GM12878 (cell line): ENCODE measurements around the gene PDSS2. TPM values are rescaled to one million over a fixed set of nuclear protein-coding genes. Genes with fewer than 3 reads are reported as not detected.

Source experiments
- ATAC-seq: fragments of 200-7000 bp; cut with Tn5 transposase; 3 replicates; pipeline ENCODE4 v1.9.1; 2020; ENCODE audit warnings: mild to moderate bottlenecking, moderate library complexity
- BruUV-seq: library from RNA; stranded (reverse); fragments of 400-500 nt; replicated peaks from 2 replicates; lab custom pipeline; 2021; lab: Mats Ljungman, UMichigan
- CTCF ChIA-PET: fragments of 300-600 bp; sonication (Branson Sonifier 250); formaldehyde crosslinking; extraction: SDS; loops from one replicate; lab custom pipeline; 2021; ENCODE audit warnings: inconsistent platforms; lab: Yijun Ruan, JAX
- POLR2A ChIA-PET: fragments of 350-600 bp; formaldehyde crosslinking; extraction: SDS; loops from one replicate; lab custom pipeline; 2021; ENCODE audit warnings: inconsistent platforms; lab: Charles Lee
- RAD21 ChIA-PET: fragments of 300-600 bp; sonication (Branson Sonifier 250); formaldehyde crosslinking; loops from one replicate; lab custom pipeline; 2023; ENCODE audit warnings: antibody characterized with exemption; ENCODE audit not compliant: unreplicated experiment; lab: Charles Lee
- SMC1A ChIA-PET: fragments of 300-600 bp; sonication (Branson Sonifier 250); formaldehyde crosslinking; loops from one replicate; lab custom pipeline; 2023; ENCODE audit not compliant: unreplicated experiment, uncharacterized antibody; lab: Charles Lee
- DNase-seq: peaks from one replicate; pipeline ENCODE4 v3.0.0-alpha.2; 2011; ENCODE audit warnings: low read depth, low spot score
- FAIRE-seq: peaks from 3 replicates; lab custom pipeline; 2011; peaks lifted over from hg19 to GRCh38; lab: Jason Lieb, UNC
- H2AFZ ChIP-seq: 2 replicates; pipeline ENCODE4 v1.6.0; 2011; ENCODE audit warnings: low read depth, low read length, control low read depth; ENCODE audit not compliant: control insufficient read depth
- H3K27ac ChIP-seq: 2 replicates; pipeline ENCODE4 v1.5.1; 2011; ENCODE audit warnings: control low read depth; ENCODE audit not compliant: control insufficient read depth, insufficient read depth
- H3K27me3 ChIP-seq, 2 experiments: replicated peaks in 1 of 2; 2 replicates each; pipeline versions ENCODE4 v1.6.0 to v1.6.1; 2011; ENCODE audit warnings: low read length in 1 of 2; ENCODE audit not compliant: control insufficient read depth in 2 of 2, insufficient read depth in 2 of 2
- H3K36me3 ChIP-seq, 2 experiments: 2 replicates each; pipeline ENCODE4 v1.5.1; 2011; ENCODE audit warnings: low read length in 1 of 2; ENCODE audit not compliant: control insufficient read depth in 2 of 2, insufficient read depth in 2 of 2
- H3K4me1 ChIP-seq: 2 replicates; pipeline ENCODE4 v1.6.1; 2011; ENCODE audit warnings: mild to moderate bottlenecking, low read length, moderate library complexity, mixed read lengths; ENCODE audit not compliant: control insufficient read depth, insufficient read depth
- H3K4me2 ChIP-seq: 2 replicates; pipeline ENCODE4 v1.6.0; 2011; ENCODE audit warnings: control low read depth; ENCODE audit not compliant: control insufficient read depth, insufficient read depth
- H3K4me3 ChIP-seq: fragments of 200-600 bp; sonication (generic); 2 replicates; pipeline ENCODE4 v1.5.1; 2016
- H3K79me2 ChIP-seq: 2 replicates; pipeline ENCODE4 v1.6.0; 2011; ENCODE audit warnings: low read length; ENCODE audit not compliant: control insufficient read depth, insufficient read depth
- H3K9ac ChIP-seq: 2 replicates; pipeline ENCODE4 v1.8.0; 2011; ENCODE audit warnings: low read length, control low read depth, mixed read lengths; ENCODE audit not compliant: control insufficient read depth, insufficient read depth
- H3K9me3 ChIP-seq: replicated peaks from 3 replicates; pipeline ENCODE4 v1.5.1; 2011; ENCODE audit warnings: mild to moderate bottlenecking, low read length; ENCODE audit not compliant: control insufficient read depth, insufficient read depth
- H4K20me1 ChIP-seq: 2 replicates; pipeline ENCODE4 v1.6.0; 2011; ENCODE audit not compliant: control insufficient read depth, insufficient read depth
- CHD1 ChIP-seq: IDR thresholded peaks from 2 replicates; pipeline ENCODE4 v1.6.1; 2012; ENCODE audit warnings: low read depth, low read length, improper control_type of control experiment
- JUNB ChIP-seq: IDR thresholded peaks from 2 replicates; pipeline ENCODE4 v1.6.1; 2016; ENCODE audit warnings: antibody characterized with exemption, mild to moderate bottlenecking
- MTA2 ChIP-seq: fragments of 450-650 bp; IDR thresholded peaks from 2 replicates; pipeline ENCODE4 v1.6.1; 2016; ENCODE audit warnings: low read depth, mild to moderate bottlenecking, moderate library complexity
- MYC ChIP-seq: IDR thresholded peaks from 2 replicates; pipeline ENCODE4 v1.6.1; 2011; ENCODE audit warnings: mild to moderate bottlenecking, low read length, moderate library complexity, inconsistent platforms; ENCODE audit not compliant: insufficient read depth, insufficient replicate concordance, insufficient read length, severe bottlenecking
- PML ChIP-seq: IDR thresholded peaks from 2 replicates; pipeline ENCODE4 v1.6.1; 2012; ENCODE audit warnings: low read length, inconsistent platforms
- RB1 ChIP-seq: fragments of 450-650 bp; formaldehyde crosslinking; IDR thresholded peaks from 2 replicates; pipeline ENCODE4 v1.6.1; 2017; ENCODE audit warnings: mild to moderate bottlenecking, borderline replicate concordance
- REST ChIP-seq: IDR thresholded peaks from 2 replicates; pipeline ENCODE4 v1.6.1; 2012; ENCODE audit warnings: mild to moderate bottlenecking, low read depth, low read length
- SPI1 ChIP-seq: IDR thresholded peaks from 2 replicates; pipeline ENCODE4 v1.6.1; 2011; ENCODE audit warnings: low read depth, mild to moderate bottlenecking, low read length, moderate library complexity, borderline replicate concordance; ENCODE audit not compliant: insufficient read depth
- TBL1XR1 ChIP-seq: IDR thresholded peaks from 2 replicates; pipeline ENCODE4 v1.6.1; 2012; ENCODE audit warnings: low read depth, low read length, improper control_type of control experiment
- ZBED1 ChIP-seq: IDR thresholded peaks from 2 replicates; pipeline ENCODE4 v1.6.1; 2016; ENCODE audit warnings: borderline replicate concordance
- ZNF207 ChIP-seq: fragments of 450-650 bp; IDR thresholded peaks from 2 replicates; pipeline ENCODE4 v1.6.1; 2014; ENCODE audit warnings: antibody characterized with exemption, mild to moderate bottlenecking, borderline replicate concordance
- ZNF592 ChIP-seq: fragments of 450-650 bp; IDR thresholded peaks from 2 replicates; pipeline ENCODE4 v1.6.1; 2017; ENCODE audit warnings: mild to moderate bottlenecking, moderate library complexity
- WGBS: methylation state at CpG from one replicate; pipeline ENCODE4 v1.1.6; 2016; ENCODE audit warnings: low lambda C conversion rate; ENCODE audit not compliant: insufficient replicate concordance, insufficient coverage; ENCODE audit errors: missing lambda C conversion rate; 5-methylcytosine and 5-hydroxymethylcytosine counted together
- in situ Hi-C: fragments of 300-500 bp; cut with MboI; formaldehyde crosslinking; loops from 9 replicates; pipeline ENCODE4 v1.14.3; 2018; ENCODE audit warnings: mixed read lengths
- intact Hi-C: fragments of 100-400 bp; cut with micrococcal nuclease; formaldehyde crosslinking; loops from one replicate; pipeline ENCODE4 v1.14.2; 2022; ENCODE audit not compliant: unreplicated experiment
- polyA plus RNA-seq, 11 experiments: library from polyadenylated mRNA; depleted of rRNA in 4 of 11; unstranded in 6 of 11; stranded (reverse) in 5 of 11; fragments of >200 nt; fragmentation: Nextera tagmentation in 4 of 11; fragmentation: Illumina TruSeq in 1 of 11; extraction: Ambion mirVana in 4 of 11; extraction: Trizol in 1 of 11; gene quantifications; 1 replicate in 1 of 11; 2 replicates in 10 of 11; pipeline versions ENCODE4 v1.2.1 to v1.2.3, GENCODE V29; 2011 to 2016; ENCODE audit warnings: inconsistent platforms in 2 of 11, missing spikeins in 2 of 11, low read depth in 1 of 11
- total RNA-seq, 4 experiments: library from RNA; depleted of rRNA in 3 of 4; stranded (reverse); fragments of >200 nt in 3 of 4; fragmentation: Illumina TruSeq in 1 of 4; extraction: Trizol in 1 of 4; gene quantifications; 2 replicates each; pipeline versions ENCODE4 v1.2.1 to v1.2.3, GENCODE V29; 2013 to 2021
- TF ChIP-seq, protein P1 (sequence below): fragments of 450-650 bp; IDR thresholded peaks from 2 replicates; pipeline ENCODE4 v1.6.1; 2018; ENCODE audit warnings: mild to moderate bottlenecking, low read depth, moderate library complexity; ENCODE audit not compliant: partially characterized antibody

The PDSS2 gene
- total and polyA plus RNA-seq, 10 of the 15 experiments (the other 5 are each of a cell fraction or from before 2014, with no cell fraction given), result 7.7 to 15.5 (median 9.6) TPM

GRCh38 chr6:107398001-107398400 lies 61.4 kb downstream of the PDSS2 start (continued):
- TF ChIP-seq REST (no peak), TBL1XR1 (no peak)
- TF ChIP-seq, all 136 proteins: peak for 0

GRCh38 chr6:107396211-107396610 lies 63.2 kb downstream of the PDSS2 start:
- no peak overlapping the region for H3K4me3 ChIP-seq
- ChIA-PET SMC1A (interaction anchor here (0.6 kb wide), 1 partner anchor 141 kb away, joined by 3 read pairs; no protein-coding TSS in a partner anchor), POLR2A (no interaction called here), RAD21 (no interaction called here), CTCF (interaction anchor here (0.6 kb wide), 2 partner anchors 108 to 255 kb away, joined by 3 to 6 read pairs; no protein-coding TSS in a partner anchor)
- no TSS peak for BruUV-seq
- no peak overlapping the region for H3K4me2 ChIP-seq
- H3K79me2 ChIP-seq, result no peaks in the 10 kb centered on the region
- H3K27ac ChIP-seq, result no peak overlapping the region
- DNase-seq, result no peak
- no peak for ATAC-seq
- H3K9ac ChIP-seq, result no peak overlapping the region
- no peaks in the 10 kb centered on the region for H3K27me3 ChIP-seq
- in situ Hi-C loops, result no loop called here
- WGBS, result 100% methylated on average over 1 of the region's 1 CpG
- intact Hi-C loops, result no loop called here
- FAIRE-seq, result no peak
- no peaks in the 10 kb centered on the region for H3K4me1 ChIP-seq
- H2AFZ ChIP-seq, result no peak overlapping the region
- H3K9me3 ChIP-seq, result peaks cover 9% of the 10 kb centered on the region
- no peaks in the 10 kb centered on the region for H4K20me1 ChIP-seq
- no peaks in the 10 kb centered on the region; a peak in 1 of 4 replicates for H3K36me3 ChIP-seq
- TF ChIP-seq ZBED1 (no peak), CHD1 (no peak), MTA2 (no peak), PML (no peak), ZNF592 (no peak), MYC (no peak), ZNF207 (no peak), JUNB (no peak), SPI1 (no peak), RB1 (no peak)
- TF ChIP-seq, protein P1, sequence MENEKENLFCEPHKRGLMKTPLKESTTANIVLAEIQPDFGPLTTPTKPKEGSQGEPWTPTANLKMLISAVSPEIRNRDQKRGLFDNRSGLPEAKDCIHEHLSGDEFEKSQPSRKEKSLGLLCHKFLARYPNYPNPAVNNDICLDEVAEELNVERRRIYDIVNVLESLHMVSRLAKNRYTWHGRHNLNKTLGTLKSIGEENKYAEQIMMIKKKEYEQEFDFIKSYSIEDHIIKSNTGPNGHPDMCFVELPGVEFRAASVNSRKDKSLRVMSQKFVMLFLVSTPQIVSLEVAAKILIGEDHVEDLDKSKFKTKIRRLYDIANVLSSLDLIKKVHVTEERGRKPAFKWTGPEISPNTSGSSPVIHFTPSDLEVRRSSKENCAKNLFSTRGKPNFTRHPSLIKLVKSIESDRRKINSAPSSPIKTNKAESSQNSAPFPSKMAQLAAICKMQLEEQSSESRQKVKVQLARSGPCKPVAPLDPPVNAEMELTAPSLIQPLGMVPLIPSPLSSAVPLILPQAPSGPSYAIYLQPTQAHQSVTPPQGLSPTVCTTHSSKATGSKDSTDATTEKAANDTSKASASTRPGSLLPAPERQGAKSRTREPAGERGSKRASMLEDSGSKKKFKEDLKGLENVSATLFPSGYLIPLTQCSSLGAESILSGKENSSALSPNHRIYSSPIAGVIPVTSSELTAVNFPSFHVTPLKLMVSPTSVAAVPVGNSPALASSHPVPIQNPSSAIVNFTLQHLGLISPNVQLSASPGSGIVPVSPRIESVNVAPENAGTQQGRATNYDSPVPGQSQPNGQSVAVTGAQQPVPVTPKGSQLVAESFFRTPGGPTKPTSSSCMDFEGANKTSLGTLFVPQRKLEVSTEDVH, result no peak
